ENCODE results near the gene KRT84.

Gene KRT84

GRCh38 chr12:52385226-52385702 is at the start of gene KRT84:
Gene KRT84 (minus strand): TSS chr12:52385652. CDS start chr12:52385585, 67 bp downstream.
- no peak for DNase-seq (ENCODE audit: low read depth)

- no peak for DNase-seq (ENCODE audit: low read depth)
Observed at GRCh38 chr12:52434760-52435530, 49.5 kb upstream of the KRT84 start.

- DNase-seq (ENCODE audit: low read depth) = no peak
Observed at GRCh38 chr12:52434081-52434733, 48.8 kb upstream of the KRT84 start, which contains the start of gene KRT75. Gene KRT75 (minus strand): TSS chr12:52434371. CDS start chr12:52434304, 67 bp downstream.

- DNase-seq (ENCODE audit: low read depth) = no peak
Observed at GRCh38 chr12:52433501-52434080, 48.1 kb upstream of the KRT84 start.

- no peak for DNase-seq (ENCODE audit: low read depth)
Observed at GRCh38 chr12:52432559-52433207, 47.2 kb upstream of the KRT84 start.

DNA sequence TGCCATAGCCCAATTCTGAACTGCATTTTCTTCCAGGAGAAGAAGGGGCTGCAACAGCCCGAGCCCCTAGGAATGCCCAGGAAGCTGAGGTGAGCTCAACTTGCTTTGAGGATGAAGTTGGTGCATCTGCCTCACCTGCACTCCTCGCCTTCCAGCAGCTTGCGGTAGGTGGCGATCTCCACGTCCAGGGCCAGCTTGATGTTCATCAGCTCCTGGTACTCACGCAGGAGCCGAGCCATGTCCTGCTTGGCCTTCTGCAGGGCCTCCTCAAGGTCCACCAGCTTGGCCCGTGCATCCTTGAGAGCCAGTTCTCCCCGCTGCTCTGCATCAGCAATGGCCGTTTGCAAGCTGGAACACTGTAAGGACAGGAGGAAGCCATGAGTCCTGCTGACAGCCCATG is 42.7 kb upstream of the KRT84 start:
- DNase-seq (ENCODE audit: low read depth) = no peak

GRCh38 chr12:52427083-52427482 is 41.6 kb upstream of the KRT84 start:
- DNase-seq (ENCODE audit: low read depth) = no peak

DNA sequence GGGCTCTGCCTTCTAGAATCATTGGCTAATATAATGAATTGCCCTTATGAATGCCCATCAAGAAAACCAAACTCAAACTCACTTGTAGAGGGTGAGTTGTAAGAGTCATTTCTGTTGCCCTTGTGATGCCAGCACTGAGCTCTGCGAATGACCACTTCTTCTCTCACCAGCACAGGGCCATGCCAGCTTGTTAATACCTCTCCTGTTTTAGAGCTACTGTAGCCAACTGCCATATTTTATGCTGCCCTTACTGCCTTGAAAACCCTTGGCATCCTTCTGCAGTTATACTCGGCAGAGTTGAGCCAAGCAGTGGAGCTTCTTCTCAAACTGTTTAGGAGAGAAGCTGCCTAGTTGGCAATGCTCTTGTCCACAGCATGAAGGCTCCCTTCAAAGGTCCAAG is 40.6 kb upstream of the KRT84 start:
- no peak for DNase-seq (ENCODE audit: low read depth)

DNA sequence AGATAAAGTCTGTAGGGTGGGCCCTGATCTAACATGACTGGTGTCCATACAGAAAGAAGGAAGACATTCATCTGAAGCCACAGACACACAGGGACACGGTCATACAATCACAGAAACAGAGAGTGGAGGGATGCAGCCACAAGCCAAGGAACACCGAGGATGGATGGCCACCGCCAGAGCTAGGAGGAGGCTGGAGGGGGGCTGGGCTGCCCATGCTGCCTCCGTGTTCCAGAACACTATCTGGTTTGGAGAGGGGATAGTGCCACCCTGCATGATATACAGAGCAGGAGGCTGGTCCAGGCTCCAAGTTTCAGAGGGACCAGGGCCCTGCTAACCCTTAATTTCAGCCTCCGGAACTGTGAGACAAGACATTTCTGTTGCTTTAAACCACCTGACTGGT is 40.0 kb upstream of the KRT84 start:
- DNase-seq (ENCODE audit: low read depth) = no peak

- no peak for DNase-seq (ENCODE audit: low read depth)
Observed at GRCh38 chr12:52423661-52424500, 38.4 kb upstream of the KRT84 start.

DNA sequence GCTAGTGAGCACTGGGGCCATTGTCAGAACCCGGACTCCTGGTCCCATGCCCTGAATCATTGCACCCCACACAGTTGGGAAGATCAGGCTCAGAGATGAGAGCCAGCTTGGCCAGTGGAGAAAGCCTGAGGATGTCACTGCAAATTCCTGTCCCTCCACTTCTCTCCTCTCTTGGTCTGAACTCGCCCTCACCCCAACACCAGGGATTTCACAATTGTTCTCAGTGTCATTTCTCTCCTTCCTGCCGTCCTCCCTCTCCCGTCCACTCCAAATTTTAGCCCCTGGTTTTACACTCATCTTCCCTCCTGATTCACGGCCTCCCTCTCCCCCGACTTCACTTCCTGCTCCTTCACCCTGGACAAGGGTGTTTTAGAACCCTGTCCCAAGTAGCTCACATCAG is 37.6 kb upstream of the KRT84 start:
- DNase-seq (ENCODE audit: low read depth) = no peak

DNA sequence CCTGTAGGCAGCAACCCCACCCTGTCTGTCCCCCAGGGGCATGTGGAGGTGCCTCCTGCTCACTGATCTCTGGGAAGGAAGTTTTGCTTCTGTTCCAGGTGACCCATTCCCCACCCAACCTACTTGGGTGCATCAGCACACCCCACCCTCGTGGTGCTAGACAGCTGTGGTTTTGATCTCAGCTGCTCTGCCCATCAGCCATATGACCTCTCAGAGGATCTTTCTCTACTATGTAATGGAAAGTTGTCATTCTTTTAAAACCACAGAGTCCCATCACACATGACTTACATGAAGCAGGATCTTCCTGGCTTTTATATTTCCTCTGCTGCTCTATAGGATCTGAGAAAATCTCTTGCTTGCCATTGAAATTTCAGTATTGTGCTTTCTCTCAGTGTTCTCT is 34.2 kb upstream of the KRT84 start:
- DNase-seq (ENCODE audit: low read depth) = no peak

DNA sequence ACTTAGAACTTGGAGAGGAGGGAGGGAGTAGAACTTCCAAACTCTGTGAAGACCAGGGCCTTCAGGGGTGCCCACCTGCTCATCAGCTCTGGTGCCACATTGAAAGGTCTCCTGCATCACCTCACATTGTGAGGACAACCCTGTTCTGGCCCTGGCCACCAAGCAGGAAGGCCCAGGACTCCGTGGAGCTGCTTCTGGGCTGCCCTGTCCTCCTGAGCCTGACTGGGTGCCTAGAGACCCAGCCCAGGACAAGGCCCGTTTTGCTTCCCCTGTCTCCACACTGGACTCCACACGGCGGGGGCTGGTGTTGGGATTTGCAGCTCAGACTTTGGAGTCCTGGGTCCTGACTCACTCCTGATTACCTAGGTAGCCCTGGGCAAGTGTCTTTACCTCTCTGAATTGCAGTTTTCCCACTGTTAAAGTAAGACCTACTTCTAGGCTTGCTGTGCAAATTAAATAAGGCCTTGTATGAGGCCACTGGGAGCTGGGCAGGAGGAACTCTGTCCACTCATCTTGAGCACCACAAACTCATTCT is 33.2 kb upstream of the KRT84 start:
- no peak for DNase-seq (ENCODE audit: low read depth)

- DNase-seq (ENCODE audit: low read depth) = no peak
Observed at GRCh38 chr12:52417740-52418139, 32.3 kb upstream of the KRT84 start.

- DNase-seq (ENCODE audit: low read depth) = no peak
Observed at GRCh38 chr12:52416795-52417194, 31.3 kb upstream of the KRT84 start.

- DNase-seq (ENCODE audit: low read depth) = no peak
Observed at GRCh38 chr12:52415870-52416750, 30.7 kb upstream of the KRT84 start.

DNA sequence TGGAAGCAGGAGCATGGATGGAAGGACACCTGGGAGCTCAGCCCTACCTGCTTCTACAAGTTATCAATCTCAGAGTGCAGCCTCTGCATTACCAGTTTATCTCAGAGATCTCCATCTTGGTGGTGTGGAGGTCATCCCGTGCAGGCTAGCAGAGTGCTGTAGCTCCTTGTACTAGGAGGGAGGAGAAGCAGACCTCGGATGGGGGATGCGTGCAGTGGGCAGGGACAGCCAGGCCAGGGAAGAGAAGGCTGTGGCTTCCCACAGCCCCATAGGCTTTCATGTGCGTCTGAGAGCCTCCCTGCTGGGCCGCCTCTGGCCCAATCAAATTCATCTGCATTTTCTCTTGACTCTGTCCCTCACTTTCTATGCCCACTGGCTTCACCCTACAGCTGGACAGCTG is 29.5 kb upstream of the KRT84 start:
- no peak for DNase-seq (ENCODE audit: low read depth)

DNA sequence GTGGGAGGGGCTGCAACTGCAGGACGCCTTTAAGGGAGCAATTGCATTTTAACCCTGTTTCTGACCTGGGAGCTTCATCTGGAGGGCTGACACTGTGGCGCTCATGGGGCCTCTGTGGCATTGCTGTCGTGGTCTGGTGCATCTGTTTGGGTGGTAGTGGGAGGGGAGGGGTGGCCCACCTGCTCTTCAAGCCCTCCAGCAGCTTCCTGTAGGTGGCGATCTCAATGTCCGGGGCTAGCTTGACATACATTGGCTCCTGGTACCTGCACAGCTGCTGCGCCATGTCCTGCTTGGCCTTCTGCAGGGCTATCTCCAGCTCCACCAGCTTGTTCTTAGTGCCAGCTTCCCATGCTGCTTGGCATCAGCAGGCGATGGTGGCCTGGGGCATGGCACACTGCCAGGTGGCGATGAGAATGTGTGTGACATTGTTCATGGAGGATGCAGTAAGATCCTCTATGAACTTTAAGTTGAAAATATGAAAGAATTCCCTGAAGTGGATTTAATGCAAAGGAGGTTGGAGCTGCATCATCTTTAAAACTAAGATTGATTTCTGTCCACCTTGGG is 28.4 kb upstream of the KRT84 start:
- DNase-seq (ENCODE audit: low read depth) = no peak

DNA sequence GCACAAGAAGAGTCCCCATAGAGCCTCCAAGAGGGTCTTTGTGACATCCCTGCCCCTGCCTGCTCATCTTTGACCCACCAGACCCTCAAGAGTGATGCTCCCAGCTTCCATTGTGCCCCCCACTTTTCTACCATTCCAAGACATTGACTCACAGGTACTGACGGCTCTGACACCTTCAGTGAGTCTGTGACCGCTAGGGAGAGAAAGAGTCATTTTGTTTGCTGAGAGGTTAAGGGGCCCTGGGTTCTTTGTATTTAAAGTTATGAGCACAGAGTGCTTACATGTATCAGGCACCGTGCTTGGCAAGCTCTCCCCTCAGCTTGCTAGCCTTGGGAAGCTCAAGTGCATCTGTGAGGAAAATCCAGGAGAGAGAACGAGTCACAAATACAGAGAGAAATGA is 27.8 kb upstream of the KRT84 start:
- no peak for DNase-seq (ENCODE audit: low read depth)

- no peak for DNase-seq (ENCODE audit: low read depth)
Observed at GRCh38 chr12:52411815-52412214, 26.4 kb upstream of the KRT84 start.

All from stimulated activated CD8-positive, alpha-beta memory T cell treated with anti-CD3 and anti-CD28 coated beads, Interleukin-15, amount 100 ng/mL, for 1 hour (primary cell).